Peyer's patch (tissue), 4 donors: ENCODE results near the gene TMEM63A.

Experiments
- POLR2A ChIP-seq, 2 donors: fragments of 450-650 bp; IDR thresholded peaks; one replicate each; pipeline ENCODE4 v1.5.1; 2017; ENCODE audit warnings: antibody characterized with exemption in 2 of 2, mild to moderate bottlenecking in 2 of 2, moderate library complexity in 2 of 2
- TF ChIP-seq, protein P1 (sequence below), 6 experiments: fragments of 450-650 bp in 4 of 6; fragments of 200-600 bp in 2 of 6; sonication (generic) in 1 of 6; IDR thresholded peaks; one replicate each; pipeline ENCODE4 v1.5.1; 2017 to 2019; ENCODE audit warnings: antibody characterized with exemption in 6 of 6, mild to moderate bottlenecking in 3 of 6, moderate library complexity in 1 of 6

DNA sequence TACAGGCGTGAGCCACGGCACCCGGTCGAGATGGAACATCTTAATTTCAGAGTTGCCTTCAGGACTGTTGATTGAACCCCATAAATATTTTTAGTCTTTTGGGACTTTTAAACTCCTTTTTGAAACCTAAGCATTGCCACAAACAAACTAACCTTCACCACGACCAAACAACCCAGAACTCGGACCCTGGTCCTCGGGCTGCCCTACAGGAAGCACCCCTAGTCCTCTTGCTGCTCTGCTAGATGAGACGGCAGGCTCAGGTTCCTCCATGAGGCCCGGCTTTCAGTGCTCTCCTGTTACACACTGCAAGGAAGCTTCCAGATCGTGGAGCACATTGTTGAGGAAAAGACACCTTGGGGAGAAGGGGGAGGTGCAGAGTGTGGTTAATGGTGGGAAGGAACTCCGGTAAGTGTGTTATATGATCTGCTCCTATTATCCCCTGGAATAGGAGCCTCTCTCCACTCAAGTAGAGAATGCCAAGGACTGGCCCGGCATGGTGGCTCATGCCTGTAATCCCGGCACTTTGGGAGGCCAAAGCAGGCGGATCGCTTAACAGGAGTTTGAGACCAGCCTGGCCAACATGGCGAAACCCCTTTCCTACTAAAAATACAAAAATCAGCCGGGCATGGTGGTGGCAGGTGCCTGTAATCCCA, 66.5 kb downstream of the TMEM63A start:
- TF ChIP-seq, protein P1, sequence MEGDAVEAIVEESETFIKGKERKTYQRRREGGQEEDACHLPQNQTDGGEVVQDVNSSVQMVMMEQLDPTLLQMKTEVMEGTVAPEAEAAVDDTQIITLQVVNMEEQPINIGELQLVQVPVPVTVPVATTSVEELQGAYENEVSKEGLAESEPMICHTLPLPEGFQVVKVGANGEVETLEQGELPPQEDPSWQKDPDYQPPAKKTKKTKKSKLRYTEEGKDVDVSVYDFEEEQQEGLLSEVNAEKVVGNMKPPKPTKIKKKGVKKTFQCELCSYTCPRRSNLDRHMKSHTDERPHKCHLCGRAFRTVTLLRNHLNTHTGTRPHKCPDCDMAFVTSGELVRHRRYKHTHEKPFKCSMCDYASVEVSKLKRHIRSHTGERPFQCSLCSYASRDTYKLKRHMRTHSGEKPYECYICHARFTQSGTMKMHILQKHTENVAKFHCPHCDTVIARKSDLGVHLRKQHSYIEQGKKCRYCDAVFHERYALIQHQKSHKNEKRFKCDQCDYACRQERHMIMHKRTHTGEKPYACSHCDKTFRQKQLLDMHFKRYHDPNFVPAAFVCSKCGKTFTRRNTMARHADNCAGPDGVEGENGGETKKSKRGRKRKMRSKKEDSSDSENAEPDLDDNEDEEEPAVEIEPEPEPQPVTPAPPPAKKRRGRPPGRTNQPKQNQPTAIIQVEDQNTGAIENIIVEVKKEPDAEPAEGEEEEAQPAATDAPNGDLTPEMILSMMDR (IDR thresholded peaks at IDR 0.05), result no peak
- no peak for TF ChIP-seq POLR2A (IDR thresholded peaks at IDR 0.05)
